Activated CD4-positive, alpha-beta T cell treated with anti-CD3 and anti-CD28 coated beads, Interleukin-2, amount 50 U/mL, for 24 hours (primary cell): ENCODE results near the gene ZNF70.

Experiments
- DNase-seq, 2 donors: peaks; one replicate each; pipeline ENCODE4 v3.0.0-alpha.2; 2020; ENCODE audit warnings: low read depth in 1 of 2, low spot score in 1 of 2

ZNF70 gene

GRCh38 chr22:23750714-23751440 is at the start of gene ZNF70:
ZNF70 (minus strand) TSS chr22:23751112; CDS start chr22:23745140, 5,972 bp downstream.
- DNase-seq: peak; percentile 59 to 71

- DNase-seq: no peak
These were observed 45.5 kb upstream of the ZNF70 start for GRCh38 chr22:23796461-23796860.

- DNase-seq: no peak
These were observed 42.4 kb upstream of the ZNF70 start for GRCh38 chr22:23793326-23793725.

DNA sequence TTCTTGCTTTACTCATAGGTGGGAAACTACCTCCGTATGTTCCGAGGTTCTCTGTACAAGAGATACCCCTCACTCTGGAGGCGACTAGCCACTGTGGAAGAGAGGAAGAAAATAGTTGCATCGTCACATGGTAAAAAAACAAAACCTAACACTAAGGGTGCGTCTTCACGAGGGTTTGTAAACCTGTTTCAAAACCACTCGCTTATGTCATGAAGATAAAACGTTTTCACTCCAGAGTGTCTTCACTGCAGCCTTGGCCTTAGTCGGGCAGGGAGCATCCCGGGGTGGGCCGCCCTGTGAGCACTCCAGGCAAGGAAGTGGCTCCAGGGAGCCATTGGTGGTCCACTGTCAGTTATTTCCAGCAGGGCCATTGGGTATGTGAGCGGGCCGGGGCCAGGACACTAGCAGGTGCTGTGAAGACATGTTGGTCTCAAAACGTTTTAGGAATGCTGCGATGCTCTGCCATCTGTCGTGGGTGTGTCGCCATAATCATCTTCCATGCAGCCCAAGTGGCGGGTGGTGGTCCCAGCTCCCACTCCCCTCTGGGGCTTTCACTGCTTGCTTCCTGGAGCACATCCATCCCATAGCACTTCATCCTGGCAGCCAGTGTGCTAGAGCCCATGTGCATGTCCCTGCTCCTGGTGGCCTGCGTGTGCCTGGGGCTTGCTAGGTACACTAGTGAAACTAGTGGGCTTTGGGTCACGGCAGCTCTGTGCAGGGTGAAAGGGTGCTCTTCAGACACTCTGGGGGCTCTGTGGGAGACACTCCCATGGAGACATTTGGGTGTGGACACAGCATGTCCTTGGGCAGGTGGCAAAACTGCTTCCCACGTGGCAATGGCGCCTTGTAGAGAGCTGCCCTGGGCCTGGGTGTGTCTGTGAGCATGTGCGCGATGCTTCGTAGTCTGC is 41.1 kb upstream of the ZNF70 start:
- DNase-seq: no peak

DNA sequence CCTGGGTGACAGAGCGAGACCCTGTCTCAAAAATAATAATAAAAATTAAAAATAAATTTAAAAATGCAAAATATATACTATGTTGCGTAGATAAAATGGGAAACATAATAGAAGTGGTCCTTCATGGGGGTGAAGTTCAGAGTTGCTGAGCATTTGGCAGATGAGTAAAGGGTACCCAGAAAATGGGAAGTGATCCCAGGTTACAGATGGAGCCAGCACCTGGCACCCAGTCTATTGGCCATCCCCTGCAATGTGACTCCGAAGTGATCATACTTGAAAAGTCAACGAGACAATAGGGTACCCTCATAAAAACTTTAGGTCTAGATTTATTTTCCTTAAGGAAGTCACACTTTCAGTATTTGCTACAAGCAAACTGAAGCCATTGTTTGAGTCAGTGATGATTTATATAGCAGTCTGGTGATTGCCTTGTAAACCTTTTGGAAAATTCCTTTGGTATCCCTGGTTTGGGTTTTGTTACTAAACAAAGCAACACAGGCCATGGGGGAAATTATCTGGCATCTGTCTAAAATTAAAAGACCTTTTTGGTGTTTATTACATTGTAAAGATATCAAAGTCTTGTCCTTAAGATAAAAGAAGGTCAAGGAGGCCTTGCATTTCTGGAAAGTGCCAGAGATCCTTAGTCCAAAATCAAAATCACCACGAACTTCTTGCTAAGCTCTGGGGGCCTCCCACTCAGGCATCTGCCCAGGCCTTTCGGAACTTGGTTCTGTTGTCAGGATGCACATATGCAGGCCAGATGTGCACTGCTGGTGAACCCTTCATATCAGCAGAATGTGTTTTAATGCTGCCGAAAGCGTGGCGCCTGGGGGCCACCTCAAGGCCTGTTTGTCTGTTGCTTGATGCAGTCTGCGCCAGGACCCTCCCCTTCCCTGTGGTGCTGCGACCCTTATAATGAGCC is 40.2 kb upstream of the ZNF70 start:
- DNase-seq: no peak

DNA sequence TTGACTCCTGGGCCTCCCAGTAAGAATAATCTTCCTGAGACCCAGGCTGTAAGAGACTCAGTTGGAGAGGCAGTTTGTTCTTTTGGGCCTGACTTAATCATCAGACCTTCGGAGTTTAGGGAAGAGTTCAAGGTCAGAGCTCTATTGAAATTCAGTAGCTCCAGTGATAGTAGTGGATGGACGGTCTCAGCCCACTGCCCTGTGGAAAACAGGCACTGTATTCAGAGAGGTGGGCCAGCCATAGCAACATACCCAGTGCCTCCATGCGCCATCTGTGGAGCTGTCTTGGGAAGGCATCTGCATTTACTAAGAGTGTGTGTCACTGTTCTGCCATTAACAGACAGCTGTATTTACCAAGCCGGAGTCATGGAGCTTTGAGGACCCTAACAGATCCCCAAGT is 38.7 kb upstream of the ZNF70 start:
- DNase-seq: no peak

GRCh38 chr22:23789121-23789520 is 38.2 kb upstream of the ZNF70 start:
- no peak for DNase-seq

DNA sequence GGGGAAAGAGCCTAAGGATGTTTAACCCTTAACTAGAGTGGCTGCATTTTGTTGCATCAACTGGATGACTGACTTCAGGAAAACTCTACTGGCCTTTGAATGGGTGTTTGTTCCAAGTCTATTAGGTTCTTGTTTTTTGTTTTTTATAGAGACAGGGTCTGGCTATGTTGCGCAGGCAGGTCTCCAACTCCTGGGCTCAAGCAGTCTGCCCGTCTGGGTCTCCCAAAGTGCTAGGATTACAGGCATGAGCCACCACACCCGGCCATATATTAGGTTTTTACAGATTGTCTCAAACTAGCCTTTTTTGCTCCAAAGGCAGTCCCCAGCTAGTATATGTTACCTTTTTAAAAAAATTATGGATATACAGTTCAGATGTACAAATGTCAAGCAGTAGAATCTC is 37.0 kb upstream of the ZNF70 start:
- no peak for DNase-seq

- DNase-seq: no peak
These were observed 36.6 kb upstream of the ZNF70 start for GRCh38 chr22:23787600-23787896.

- peak; percentile 80 to 84 for DNase-seq
These were observed 36.1 kb upstream of the ZNF70 start, which contains the start of gene SMARCB1 for GRCh38 chr22:23786752-23787599. SMARCB1 (plus strand) TSS chr22:23786966; CDS start chr22:23787170, 204 bp downstream.

DNA sequence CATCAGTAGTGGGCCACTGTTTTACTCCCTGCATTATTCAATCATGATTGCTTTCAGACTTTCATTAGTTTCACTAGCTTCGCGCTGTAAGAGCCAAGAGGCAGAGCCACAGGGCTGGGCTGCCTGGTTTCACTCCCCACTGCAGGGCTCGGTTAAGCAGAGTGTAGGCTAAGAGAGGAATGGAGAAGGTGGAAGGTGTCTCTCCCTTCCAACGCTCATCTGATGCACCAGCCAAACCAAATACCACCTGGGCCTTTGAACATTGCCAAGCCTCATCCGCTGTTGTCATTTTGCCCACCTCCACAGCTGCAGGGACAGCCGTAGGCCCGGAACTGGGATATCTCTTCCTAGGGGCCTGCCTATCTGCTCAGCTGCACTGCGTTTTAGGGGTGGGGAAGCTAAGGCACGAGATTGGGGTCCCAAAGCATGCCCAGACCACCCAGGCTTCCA is 35.4 kb upstream of the ZNF70 start:
- DNase-seq: no peak

GRCh38 chr22:23784215-23784732 is 33.4 kb upstream of the ZNF70 start:
- DNase-seq: no peak

DNA sequence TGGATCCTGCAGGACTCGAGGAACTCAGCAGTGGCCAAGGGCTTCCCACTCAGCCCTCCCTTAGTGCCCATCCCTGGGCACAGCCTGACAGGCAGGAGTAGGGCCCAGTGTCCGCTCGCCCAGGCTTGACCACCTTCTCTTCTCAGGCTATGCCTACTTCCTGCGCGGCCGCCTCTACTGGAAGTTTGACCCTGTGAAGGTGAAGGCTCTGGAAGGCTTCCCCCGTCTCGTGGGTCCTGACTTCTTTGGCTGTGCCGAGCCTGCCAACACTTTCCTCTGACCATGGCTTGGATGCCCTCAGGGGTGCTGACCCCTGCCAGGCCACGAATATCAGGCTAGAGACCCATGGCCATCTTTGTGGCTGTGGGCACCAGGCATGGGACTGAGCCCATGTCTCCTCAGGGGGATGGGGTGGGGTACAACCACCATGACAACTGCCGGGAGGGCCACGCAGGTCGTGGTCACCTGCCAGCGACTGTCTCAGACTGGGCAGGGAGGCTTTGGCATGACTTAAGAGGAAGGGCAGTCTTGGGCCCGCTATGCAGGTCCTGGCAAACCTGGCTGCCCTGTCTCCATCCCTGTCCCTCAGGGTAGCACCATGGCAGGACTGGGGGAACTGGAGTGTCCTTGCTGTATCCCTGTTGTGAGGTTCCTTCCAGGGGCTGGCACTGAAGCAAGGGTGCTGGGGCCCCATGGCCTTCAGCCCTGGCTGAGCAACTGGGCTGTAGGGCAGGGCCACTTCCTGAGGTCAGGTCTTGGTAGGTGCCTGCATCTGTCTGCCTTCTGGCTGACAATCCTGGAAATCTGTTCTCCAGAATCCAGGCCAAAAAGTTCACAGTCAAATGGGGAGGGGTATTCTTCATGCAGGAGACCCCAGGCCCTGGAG is 32.6 kb upstream of the ZNF70 start:
- DNase-seq: no peak

- DNase-seq: no peak
These were observed 31.8 kb upstream of the ZNF70 start for GRCh38 chr22:23782703-23783102.

DNA sequence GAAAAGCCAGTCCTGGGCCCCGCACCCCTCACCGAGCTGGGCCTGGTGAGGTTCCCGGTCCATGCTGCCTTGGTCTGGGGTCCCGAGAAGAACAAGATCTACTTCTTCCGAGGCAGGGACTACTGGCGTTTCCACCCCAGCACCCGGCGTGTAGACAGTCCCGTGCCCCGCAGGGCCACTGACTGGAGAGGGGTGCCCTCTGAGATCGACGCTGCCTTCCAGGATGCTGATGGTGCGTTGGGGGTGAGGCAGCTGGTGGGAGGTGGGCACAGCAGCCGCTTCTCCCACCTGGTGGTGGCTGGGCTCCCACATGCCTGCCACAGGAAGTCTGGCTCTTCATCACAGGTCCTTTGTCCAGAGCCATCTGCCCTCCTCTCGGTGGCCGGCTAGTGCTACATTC is 31.3 kb upstream of the ZNF70 start:
- no peak for DNase-seq

GRCh38 chr22:23781511-23782183 is 30.7 kb upstream of the ZNF70 start:
- DNase-seq: no peak

DNA sequence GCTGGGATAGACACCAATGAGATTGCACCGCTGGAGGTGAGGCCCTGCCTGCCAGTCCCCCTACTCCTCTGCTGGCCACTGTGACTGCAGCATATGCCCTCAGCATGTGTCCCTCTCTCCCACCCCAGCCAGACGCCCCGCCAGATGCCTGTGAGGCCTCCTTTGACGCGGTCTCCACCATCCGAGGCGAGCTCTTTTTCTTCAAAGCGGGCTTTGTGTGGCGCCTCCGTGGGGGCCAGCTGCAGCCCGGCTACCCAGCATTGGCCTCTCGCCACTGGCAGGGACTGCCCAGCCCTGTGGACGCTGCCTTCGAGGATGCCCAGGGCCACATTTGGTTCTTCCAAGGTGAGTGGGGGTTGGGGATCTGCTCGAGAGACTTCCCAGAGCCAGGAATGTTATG is 30.2 kb upstream of the ZNF70 start:
- DNase-seq: no peak

- DNase-seq: no peak
These were observed 29.3 kb upstream of the ZNF70 start for GRCh38 chr22:23780146-23780748.
